ENCODE data around the gene PPP2R5C. TPM values are rescaled to one million over a fixed set of nuclear protein-coding genes. Genes with fewer than 3 reads are reported as not detected.
A peak's percentile ranks its signal among the peaks of the same experiment; 100 is the strongest.

Gene PPP2R5C
- polyA plus RNA-seq, 3 donors = 61.9 to 72.5 (median 64.0) TPM

GRCh38 chr14:101789222-101789621, 27.7 kb downstream of the PPP2R5C start:
- Histone ChIP-seq H3K4me1 (ENCODE audit: control insufficient read depth in 1 of 2, insufficient read depth in 2 of 2, low read length in 2 of 2) (no peaks in the 10 kb centered on the region), H3K9ac (ENCODE audit: insufficient read depth, low read length, poor library complexity, severe bottlenecking) (no peak overlapping the region), H3K79me2 (ENCODE audit: insufficient read depth, low read length) (no peaks in the 10 kb centered on the region), H3K9me3 (replicated peaks in 1 of 2; ENCODE audit: control insufficient read depth in 1 of 2, insufficient read depth in 1 of 2, low read length in 2 of 2) (peaks cover 0 to 4% of the 10 kb centered on the region in 2 donors), H3K4me2 (replicated peaks; ENCODE audit: extremely low read depth, low read length, poor library complexity, severe bottlenecking) (no peak overlapping the region), H2AFZ (ENCODE audit: insufficient read depth, low read depth, low read length, poor library complexity, severe bottlenecking) (no peak overlapping the region), H3K27ac (ENCODE audit: low read depth in 1 of 2, low read length in 2 of 2) (no peak overlapping the region), H4K20me1 (ENCODE audit: insufficient read depth, low read length) (peaks cover 5% of the 10 kb centered on the region), H3K27me3 (ENCODE audit: control insufficient read depth in 2 of 2, insufficient read depth in 2 of 2, low read length in 2 of 2) (peaks cover 0 to 2% of the 10 kb centered on the region in 2 donors), H3K4me3 (replicated peaks in 1 of 3; ENCODE audit: low read depth in 2 of 3, low read length in 3 of 3) (no peak overlapping the region), H3K36me3 (replicated peaks in 1 of 2; ENCODE audit: control insufficient read depth in 1 of 2, insufficient read depth in 2 of 2, low read length in 2 of 2) (no peaks in the 10 kb centered on the region)
- Mint-ChIP-seq H3K36me3 (no peaks in the 10 kb centered on the region), H3K27me3 (ENCODE audit: low read depth in 3 of 3) (peaks cover 1 to 12% (median 4%) of the 10 kb centered on the region in 3 donors), H3K4me1 (peaks cover 14% of the 10 kb centered on the region), H3K27ac (no peak overlapping the region), H3K9me3 (peaks cover 0 to 9% (median 3%) of the 10 kb centered on the region in 7 donors), H3K4me3 (no peak overlapping the region)
- 100% methylated on average over 1 of the region's 6 CpGs for WGBS (ENCODE audit: insufficient coverage)
- intact Hi-C loops (cut with micrococcal nuclease) = no loop called here
- TF ChIP-seq CTCF (IDR thresholded peaks at IDR 0.05) = no peak
- DNase-seq = no peak

GRCh38 chr14:101790232-101790631, 28.7 kb downstream of the PPP2R5C start:
- H3K36me3 Mint-ChIP-seq = no peaks in the 10 kb centered on the region
- no peak overlapping the region for H3K27ac ChIP-seq (ENCODE audit: low read depth in 1 of 2, low read length in 2 of 2)

More at GRCh38 chr14:101790232-101790631, 28.7 kb downstream of the PPP2R5C start:
- peak overlapping the region in 1 of 7 donors; percentile 7 for H3K27ac Mint-ChIP-seq
- peaks cover 0 to 8% (median 4%) of the 10 kb centered on the region in 3 donors for H3K27me3 Mint-ChIP-seq (ENCODE audit: low read depth in 3 of 3)
- Histone ChIP-seq H4K20me1 (ENCODE audit: insufficient read depth, low read length) (peaks cover 4% of the 10 kb centered on the region), H3K4me2 (replicated peaks; ENCODE audit: extremely low read depth, low read length, poor library complexity, severe bottlenecking) (no peak overlapping the region), H3K79me2 (ENCODE audit: insufficient read depth, low read length) (no peaks in the 10 kb centered on the region), H3K36me3 (replicated peaks in 1 of 2; ENCODE audit: control insufficient read depth in 1 of 2, insufficient read depth in 2 of 2, low read length in 2 of 2) (no peaks in the 10 kb centered on the region), H3K4me3 (replicated peaks in 1 of 3; ENCODE audit: low read depth in 2 of 3, low read length in 3 of 3) (no peak overlapping the region), H3K9me3 (replicated peaks in 1 of 2; ENCODE audit: control insufficient read depth in 1 of 2, insufficient read depth in 1 of 2, low read length in 2 of 2) (peaks cover 0 to 4% of the 10 kb centered on the region in 2 donors), H3K4me1 (ENCODE audit: control insufficient read depth in 1 of 2, insufficient read depth in 2 of 2, low read length in 2 of 2) (no peaks in the 10 kb centered on the region), H3K9ac (ENCODE audit: insufficient read depth, low read length, poor library complexity, severe bottlenecking) (no peak overlapping the region), H2AFZ (ENCODE audit: insufficient read depth, low read depth, low read length, poor library complexity, severe bottlenecking) (no peak overlapping the region), H3K27me3 (ENCODE audit: control insufficient read depth in 2 of 2, insufficient read depth in 2 of 2, low read length in 2 of 2) (peaks cover 0 to 1% of the 10 kb centered on the region in 2 donors)
- WGBS (ENCODE audit: insufficient coverage) = no CpG with 5 or more reads among the region's 7 CpGs
- no peak overlapping the region for H3K4me3 Mint-ChIP-seq
- no peak for DNase-seq
- intact Hi-C loops (cut with micrococcal nuclease) = no loop called here
- H3K9me3 Mint-ChIP-seq = peaks cover 0 to 9% (median 1%) of the 10 kb centered on the region in 7 donors
- TF ChIP-seq CTCF (IDR thresholded peaks at IDR 0.05) = no peak
- H3K4me1 Mint-ChIP-seq = peaks cover 14% of the 10 kb centered on the region

Data from CD14-positive monocyte (primary cell).